ENCODE measurements around the gene HIVEP3.

DNA sequence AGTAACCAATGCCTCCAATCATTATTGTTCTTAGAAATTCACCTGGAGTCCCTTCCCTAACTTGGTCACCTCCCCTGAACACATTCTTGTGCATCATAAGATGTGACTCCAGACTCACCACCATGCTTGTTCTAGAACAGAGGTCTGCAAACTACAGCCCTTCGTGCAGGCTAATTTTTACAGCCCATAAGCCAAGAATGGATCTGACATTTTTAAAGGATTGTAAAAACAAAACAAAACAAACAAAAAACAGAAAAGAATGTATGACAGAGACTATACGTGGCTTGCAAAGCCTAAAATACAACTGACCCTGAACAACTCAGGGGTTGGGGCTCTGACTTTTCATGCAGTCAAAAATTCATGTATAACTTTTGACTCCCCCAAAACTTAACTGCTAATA lies 6.2 kb upstream of the HIVEP3 start:
- TF ChIP-seq TAF1 (IDR thresholded peaks at IDR 0.05; ENCODE audit: low read depth, low read length), result no peak
- TF ChIP-seq POLR2A (IDR thresholded peaks at IDR 0.05; ENCODE audit: low read depth, low read length), result no peak
- TF ChIP-seq SPI1 (IDR thresholded peaks at IDR 0.05; ENCODE audit: low read depth, low read length), result no peak

All from GM12891 (cell line).